HG03039 (cell line): ENCODE data around the gene PEX1.
"Not testable (repeated sequence)": the region's sequence is repeated elsewhere in the genome, so short reads cannot be mapped to it uniquely, and the experiment has no call there.

Source experiments
- ATAC-seq: cut with Tn5 transposase; IDR thresholded peaks from one replicate; pipeline ENCODE4 v1.9.1; 2021; ENCODE audit warnings: mild to moderate bottlenecking, moderate library complexity; ENCODE audit not compliant: unreplicated experiment

The PEX1 gene

DNA sequence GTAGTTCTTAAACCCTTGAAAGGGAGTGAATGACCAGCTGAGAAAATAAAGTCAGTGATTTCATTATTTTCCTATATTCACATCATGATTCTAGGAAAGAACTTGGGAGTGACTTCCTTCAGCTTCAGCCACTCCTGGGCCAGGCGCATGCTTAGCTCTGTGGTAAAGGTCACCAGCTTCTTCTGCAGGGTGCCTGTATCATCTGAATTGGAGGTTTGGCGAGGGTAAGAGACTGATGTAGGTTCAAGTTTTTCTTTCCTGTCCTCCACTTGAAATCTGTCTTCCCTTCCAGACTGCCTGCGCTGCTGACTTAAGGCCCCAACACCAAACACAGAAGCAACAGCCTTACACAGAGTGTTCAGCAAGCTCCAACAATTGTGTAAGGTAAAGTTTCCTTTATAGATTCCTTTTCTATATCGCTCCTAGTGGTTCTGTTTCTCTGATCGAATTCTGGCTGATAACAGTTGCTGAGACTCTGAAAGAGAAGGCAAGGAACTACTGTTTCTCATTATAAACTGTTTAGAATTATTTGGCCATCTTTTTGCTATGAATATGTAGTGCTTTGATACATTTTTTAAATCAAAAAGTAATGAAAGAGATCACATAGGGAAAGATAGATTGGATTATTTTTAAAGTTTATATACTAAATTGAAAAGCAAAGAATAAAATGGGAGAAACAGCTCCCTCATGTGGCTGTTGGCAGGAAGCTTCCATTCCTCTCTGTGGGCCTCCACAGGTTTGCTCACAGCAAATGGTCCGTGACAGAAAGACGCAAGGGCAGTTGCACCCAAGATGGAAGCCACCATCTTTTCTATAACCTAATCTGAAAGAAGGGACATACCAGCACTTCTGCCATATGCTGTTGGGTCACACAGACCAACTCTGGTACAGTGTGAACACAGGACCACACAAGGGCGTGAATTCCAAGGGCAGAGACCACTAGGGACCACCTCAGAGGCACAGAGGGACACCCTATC is 67.0 kb downstream of the PEX1 start:
- ATAC-seq: peak; percentile 59

DNA sequence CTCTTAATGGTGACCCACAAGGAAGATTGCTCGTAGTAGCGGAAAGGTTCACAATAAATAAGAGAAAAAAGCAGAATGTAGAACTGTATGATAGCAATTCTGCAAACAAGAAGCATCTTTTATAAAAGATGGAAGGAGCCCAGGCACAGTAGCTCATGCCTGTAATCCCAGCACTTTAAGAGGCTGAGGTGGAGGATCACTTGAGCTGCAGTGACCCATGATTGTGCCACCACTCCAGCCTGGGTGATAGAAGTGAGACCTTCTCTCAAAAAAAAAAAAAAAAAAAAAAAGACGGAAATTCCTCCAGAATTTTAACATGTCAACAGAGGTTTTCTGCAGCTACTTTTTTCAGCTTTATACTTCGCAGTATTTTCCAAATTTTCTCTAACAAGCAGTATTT is 67.8 kb downstream of the PEX1 start:
- no peak for ATAC-seq

DNA sequence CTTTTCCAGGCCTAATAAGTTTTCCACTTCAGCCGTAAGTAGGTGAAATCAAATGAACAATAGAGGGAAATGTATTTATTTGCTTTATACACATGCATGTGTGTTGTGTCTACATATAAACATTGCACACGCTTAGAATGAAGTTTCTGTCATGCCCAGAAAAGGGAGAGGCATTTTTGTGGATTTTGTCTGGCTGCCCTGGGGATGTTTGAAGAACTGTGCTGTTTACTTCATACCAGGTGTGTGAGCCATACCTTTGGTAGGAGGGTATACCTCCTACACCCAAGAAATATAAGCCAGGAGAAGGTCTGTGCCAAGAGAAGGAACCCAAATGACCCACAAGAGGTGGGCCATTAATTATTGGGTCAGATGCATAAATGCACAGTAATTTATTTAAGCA is 68.2 kb downstream of the PEX1 start:
- no peak for ATAC-seq

DNA sequence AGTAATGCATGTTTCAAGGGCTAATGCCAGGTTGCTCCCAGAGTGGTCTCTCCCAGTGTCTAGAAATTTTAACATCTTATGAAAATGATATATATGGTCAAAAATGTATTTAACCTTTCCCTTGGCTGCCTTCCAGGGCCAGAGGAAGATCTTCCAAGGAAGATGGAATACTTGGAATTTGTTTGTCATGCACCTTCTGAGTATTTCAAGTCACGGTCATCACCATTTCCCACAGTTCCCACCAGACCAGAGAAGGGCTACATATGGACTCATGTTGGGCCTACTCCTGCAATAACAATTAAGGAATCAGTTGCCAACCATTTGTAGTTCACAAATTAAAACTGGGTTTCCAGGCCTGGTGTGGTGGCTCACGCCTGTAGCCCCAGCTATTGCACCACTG is 72.1 kb downstream of the PEX1 start:
- no peak for ATAC-seq

DNA sequence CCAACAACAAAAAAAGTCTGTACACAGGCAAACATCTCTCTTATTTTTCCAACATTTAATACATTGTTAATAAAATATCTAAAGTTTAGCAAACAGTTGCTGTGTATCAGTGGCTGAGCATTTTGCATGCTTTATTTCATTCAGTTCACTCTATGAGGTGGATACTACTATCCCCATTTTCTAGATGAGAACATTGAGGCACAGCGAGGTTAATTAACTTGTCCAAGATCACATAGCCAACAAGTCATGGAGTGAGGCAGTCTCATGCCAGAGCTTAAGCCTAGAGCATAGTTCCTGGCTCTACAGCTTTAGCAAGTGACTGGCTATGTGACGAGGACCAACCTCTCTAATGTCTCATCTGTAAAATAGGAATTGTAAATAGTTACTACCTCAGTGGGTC is 76.7 kb downstream of the PEX1 start:
- ATAC-seq: no peak

DNA sequence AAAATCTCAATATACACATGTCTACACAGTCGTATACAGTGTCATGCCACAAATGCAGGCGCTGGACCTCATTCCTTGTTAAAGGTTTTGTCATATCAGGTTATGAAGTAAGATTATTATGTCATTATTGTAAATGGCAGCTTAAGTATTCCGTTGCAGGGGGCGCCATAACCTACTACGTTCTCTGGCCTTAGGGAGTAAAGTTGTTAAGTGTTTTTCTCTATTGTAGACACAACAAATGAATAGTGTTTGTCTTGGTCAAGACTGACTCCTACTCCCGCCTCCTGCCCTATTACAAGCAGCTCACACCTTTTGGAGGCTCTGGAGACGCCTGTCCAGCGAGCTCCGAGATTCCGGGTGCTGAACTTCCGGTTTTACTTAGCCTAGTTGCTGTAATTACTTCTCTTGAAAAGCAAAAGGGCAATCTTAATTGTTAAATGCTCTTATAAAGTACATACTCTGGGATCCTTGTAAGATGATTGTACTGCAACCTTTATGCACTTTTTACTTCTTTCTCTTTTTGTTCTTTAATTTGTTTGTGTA is 80.0 kb downstream of the PEX1 start:
- peak; percentile 33 for ATAC-seq

DNA sequence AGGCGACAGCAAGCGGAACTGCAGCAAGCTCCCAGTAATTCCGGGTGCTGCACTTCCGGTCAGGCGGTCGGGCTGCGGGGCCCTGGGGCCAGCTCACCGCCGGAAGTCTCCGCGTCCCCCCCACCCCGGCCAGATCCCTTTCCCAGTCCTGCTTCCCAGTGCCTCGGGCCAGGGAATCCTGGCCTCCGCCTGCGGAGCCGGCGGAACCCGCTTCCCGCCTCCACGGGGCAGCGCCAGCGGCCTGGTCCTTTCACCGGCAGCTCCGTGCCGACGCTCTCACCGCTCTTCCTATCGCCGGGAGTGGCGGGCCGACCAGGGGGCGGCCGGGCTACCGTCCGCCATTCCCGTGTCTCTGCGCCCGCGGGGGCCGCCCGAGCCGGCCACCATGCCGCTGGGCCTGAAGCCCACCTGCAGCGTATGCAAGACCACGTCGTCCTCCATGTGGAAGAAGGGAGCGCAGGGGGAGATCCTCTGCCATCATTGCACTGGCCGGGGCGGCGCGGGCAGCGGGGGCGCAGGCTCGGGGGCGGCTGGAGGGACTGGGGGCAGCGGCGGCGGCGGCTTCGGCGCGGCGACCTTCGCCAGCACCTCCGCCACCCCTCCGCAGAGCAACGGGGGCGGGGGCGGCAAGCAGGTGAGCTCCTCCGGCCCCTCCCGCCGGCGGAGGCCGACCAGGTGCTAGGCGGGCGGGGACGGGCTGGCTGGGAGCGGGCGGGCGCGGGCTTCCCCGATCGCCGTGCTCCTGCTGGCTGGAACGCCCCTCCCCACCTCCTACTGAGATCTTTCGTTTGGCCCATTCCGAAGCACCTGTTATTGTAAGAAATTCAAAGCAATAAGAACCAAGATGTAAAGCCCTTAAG is 80.7 kb downstream of the PEX1 start, which contains the start of gene GATAD1:
GATAD1 (plus strand) TSS at position 138 of the 860 bp plus-strand sequence; CDS start at position 386, 248 bp downstream.
- peak; percentile 89 for ATAC-seq

DNA sequence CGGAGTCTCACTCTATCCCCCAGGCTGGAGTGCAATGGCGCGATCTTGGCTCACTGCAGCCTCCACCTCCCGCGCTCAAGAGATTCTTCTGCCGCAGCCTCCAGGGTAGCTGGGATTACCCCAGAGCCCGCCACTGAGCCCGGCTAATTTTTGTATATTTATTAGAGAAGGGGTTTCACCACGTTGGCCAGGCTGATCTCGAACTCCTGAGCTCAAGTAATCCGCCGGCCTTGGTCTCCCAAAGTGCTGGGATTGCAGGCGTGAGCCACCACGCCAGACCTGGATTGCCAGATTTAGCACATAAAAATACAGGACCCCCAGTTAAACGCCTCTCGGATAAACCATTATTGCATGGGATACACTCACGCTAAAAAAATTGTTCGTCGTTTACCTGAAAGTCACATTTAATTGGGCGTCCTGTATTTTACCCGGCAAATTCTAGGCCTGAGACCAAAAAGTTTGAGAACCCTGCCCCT is 81.4 kb downstream of the PEX1 start:
- ATAC-seq: no peak

DNA sequence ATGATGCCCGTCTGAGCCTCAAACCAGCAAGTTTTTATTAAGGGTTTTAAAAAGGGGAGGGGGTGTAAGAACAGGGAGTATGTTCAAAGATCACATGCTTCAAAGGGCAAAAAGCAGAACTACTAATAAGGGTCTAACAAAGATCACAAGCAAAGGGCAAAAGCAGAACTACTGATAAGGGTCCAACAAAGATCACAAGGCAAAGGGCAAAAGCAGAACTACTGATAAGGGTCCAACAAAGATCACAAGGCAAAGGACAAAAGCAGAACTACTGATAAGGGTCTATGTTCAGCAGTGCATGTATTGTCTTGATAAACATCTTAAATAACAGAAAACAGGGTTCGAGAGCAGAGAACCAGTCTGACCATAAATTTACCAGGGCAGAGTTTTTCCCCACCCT is 85.6 kb downstream of the PEX1 start:
- ATAC-seq: not testable (repeated sequence)

DNA sequence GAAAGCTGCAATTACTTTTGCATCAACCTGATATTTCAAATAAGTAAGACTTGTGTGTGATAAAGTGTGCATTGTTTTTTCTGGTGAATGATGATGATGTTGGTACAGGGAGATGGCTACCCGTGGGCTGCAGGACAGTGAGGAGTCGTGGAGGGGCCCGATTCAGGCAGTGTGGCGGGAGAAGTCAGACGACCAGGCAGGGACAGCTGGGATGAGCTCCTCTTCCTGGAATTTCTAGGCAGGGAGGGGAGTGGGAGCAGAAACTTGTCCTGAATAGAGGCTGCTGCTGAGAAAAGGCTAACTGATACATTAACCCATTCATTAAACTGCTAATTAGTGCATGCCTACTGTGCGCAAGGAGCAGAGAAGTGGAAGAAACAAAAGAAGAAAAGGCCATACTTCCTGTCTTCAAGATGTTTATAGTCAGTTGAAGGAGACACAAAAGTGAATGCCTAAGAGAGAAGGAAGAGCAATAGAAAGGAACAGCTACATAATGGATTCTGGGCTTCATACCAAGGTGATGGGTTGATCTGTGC is 90.3 kb downstream of the PEX1 start:
- ATAC-seq: no peak
